ES-I3 (cell line): ENCODE data around the gene IGF1R.

ENCODE experiments used
- H3K36me3 ChIP-seq: 2 replicates; pipeline ENCODE4 v1.6.1; 2013; ENCODE audit warnings: mild to moderate bottlenecking, low read length, control low read depth, moderate library complexity; ENCODE audit not compliant: insufficient read depth
- H3K4me1 ChIP-seq: 2 replicates; pipeline ENCODE4 v1.6.1; 2013; ENCODE audit warnings: mild to moderate bottlenecking, control low read depth, low read length; ENCODE audit not compliant: insufficient read depth
- H3K9ac ChIP-seq: 2 replicates; pipeline ENCODE4 v1.6.1; 2013; ENCODE audit warnings: low read depth, mild to moderate bottlenecking, low read length, moderate library complexity
- H3K9me3 ChIP-seq: 2 replicates; pipeline ENCODE4 v1.6.1; 2013; ENCODE audit warnings: mild to moderate bottlenecking, low read length, moderate library complexity; ENCODE audit not compliant: control insufficient read depth, insufficient read depth

IGF1R gene

DNA sequence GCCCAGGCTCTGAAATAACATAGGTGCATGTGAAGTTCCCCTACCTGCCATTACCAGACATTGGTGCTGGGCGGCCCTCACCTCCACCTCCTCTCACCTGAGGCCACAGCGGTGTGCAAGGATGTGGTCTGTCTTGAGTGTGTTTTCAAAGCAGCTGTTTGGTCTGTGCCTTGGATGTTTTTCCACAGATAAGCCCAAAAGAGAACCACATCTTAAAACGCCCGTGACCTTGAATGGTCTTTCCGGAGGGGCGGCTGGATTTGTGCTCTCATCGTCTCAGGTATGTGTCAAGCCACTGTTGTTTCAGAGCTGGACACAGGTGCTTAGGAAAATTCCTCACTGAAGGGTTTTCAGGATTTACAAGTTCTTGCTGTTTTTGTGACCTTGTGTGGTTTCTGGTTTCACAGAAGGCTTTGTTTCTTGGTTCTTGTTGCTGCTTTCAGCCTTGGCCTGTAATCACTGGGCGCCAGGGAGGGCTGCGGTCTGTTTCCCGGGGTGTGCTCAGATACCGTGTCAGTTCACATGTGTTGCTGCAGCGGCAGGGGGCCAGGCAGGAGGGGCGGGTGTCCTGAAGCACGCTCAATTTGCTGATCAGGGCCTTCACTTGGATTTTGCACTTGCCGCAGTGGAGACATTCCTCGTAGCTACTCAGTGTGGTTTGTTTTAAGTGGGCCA lies 128.4 kb downstream of the IGF1R start:
- no peaks in the 10 kb centered on the region for H3K9me3 ChIP-seq
- H3K36me3 ChIP-seq = no peaks in the 10 kb centered on the region
- H3K4me1 ChIP-seq = peaks cover 46% of the 10 kb centered on the region
- no peak overlapping the region for H3K9ac ChIP-seq

DNA sequence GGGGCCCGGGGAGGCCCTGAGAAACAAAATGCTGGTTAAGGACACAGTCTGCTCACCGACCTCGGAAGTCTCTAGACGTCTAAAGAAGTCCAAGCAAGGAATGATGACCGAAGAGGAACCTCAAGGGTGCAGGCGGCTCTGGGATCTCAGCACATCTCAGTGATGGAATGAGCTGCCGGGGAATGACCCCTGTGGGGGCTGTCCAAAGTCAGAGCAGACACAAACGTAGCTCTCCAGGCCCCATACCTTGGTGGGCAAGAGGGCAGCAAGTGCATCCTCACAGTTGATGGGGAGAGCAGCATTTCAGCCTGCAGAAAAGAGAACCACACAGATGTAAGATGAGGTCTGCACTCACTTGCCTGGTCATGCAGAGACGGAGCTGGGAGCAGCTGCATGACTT lies 129.1 kb downstream of the IGF1R start:
- H3K36me3 ChIP-seq = no peaks in the 10 kb centered on the region
- H3K9ac ChIP-seq = no peak overlapping the region
- no peaks in the 10 kb centered on the region for H3K9me3 ChIP-seq
- H3K4me1 ChIP-seq = peaks cover 41% of the 10 kb centered on the region

DNA sequence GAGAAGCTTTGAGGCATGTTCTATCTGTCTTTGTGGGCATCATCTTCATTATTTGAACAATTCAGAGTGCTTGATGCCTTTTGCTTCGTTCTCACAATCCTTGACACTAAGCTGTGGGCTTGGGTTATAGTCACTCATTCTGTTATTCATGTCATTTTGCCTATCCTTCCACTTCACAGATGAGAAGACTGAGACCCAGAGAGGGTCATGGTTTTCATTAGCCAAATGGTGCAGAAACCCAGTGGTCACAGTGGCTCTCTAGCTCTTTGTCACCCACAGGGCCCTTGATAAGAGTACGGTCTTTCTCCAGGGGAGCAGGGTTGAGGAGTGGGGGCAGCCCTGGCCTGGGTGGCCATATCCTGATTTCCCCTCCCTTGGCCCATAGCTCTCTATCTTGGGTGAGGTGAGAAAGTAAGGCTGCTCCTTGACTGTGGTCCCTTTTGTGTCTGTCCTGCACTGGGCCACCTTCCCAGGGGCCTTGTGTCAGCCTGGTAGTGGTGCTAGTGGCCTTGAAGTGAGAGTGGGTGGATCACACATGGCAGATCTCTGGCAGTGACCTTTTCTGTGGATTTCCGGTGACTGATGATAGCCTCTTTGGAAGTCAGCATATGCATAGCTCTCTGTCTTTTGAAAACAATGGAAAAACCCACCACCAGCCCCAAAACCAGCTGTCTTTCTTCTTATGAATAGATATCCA lies 130.1 kb downstream of the IGF1R start:
- Histone ChIP-seq H3K36me3 (no peaks in the 10 kb centered on the region), H3K9me3 (no peaks in the 10 kb centered on the region), H3K4me1 (peaks cover 32% of the 10 kb centered on the region), H3K9ac (no peak overlapping the region)

DNA sequence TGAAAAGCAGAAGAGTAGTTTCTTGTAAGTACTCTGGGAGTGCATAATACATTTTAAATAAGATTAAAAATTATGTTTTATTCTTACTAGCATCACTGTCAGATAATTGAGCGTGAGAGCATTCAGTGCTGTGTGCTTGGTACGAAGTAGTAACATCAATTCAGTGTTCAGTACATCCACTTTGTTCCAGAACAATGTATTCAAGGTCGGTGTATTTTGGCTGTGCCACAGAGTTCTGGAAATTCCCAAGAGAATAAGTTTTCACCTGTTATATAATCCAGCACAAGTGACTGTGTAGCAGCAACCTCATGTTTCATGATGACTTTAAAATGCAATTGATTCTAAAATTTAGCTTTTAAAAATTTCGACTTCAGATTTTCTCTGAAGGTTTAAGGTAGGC lies 130.6 kb downstream of the IGF1R start:
- Histone ChIP-seq H3K4me1 (peaks cover 27% of the 10 kb centered on the region), H3K36me3 (no peaks in the 10 kb centered on the region)

DNA sequence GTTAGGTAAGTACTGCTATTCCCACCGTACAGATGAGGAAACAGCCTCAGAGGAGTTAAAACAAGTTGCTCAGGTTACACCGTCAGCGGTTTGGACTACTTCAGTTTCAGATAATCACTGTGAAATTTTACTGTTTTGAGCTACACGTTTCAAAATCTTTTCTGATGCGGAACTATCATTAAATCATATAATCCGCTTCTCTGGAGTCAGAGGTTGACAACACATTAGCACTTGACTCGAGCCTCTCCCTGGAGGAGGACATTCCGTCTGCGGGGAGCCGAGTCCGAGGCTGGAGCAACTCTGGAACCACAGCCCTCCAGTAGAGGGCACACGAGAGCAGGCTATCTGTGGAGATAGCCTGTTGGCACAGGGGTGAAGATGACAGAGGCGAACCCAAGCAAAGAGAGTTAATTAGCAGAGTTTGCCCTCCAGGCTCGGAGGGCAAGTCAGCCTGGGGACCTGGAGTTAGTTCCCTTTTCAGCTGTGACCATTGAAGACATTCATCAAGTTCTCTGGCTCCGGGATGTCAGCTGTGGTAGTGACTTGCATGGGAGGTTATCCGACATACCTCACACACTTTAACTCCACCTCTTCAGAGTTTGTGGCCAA lies 131.2 kb downstream of the IGF1R start:
- Histone ChIP-seq H3K36me3 (no peaks in the 10 kb centered on the region), H3K4me1 (peaks cover 22% of the 10 kb centered on the region), H3K9ac (no peak overlapping the region), H3K9me3 (no peaks in the 10 kb centered on the region)

More for the DNA sequence above, 130.6 kb downstream of the IGF1R start:
- Histone ChIP-seq H3K9me3 (no peaks in the 10 kb centered on the region), H3K9ac (no peak overlapping the region)

DNA sequence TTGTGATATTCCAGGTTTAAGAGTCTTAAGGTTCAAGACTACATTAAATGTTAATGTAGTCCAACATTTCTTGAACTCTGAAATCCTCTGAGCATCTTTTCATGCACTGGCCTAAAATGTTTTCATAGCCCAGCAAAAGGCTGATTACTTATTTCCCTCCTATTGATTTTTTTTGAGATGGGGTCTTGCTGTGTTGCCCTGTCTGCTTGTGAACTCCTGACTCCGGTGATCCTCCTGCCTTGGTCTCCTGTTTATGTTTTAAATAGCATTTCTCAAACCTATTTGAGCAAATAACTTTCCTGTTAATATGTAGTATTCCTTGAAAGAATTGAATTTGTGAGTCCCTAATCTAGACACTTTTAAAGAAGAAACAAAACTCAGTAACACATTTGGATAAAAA lies 133.5 kb downstream of the IGF1R start:
- Histone ChIP-seq H3K4me1 (peaks cover 28% of the 10 kb centered on the region), H3K36me3 (no peaks in the 10 kb centered on the region), H3K9me3 (no peaks in the 10 kb centered on the region), H3K9ac (no peak overlapping the region)

DNA sequence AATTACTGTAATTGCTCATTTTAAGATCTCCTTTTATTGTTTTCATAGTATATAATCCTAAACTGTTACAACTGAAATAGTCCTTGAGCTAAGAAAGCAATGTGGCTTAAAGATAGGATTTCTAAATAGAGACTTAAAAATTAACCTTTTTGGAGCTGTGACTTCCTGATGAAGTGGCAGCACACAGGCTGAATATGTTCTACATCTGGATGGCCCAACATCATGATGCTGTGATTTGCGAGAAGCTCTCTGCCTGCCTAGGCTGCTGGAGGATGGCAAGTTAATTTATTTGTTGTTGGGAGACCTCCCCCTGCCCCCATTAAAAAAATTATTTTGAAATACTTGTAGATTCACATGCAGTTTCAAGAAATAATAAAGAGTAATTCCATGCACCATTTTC lies 134.5 kb downstream of the IGF1R start:
- Histone ChIP-seq H3K9ac (no peak overlapping the region), H3K9me3 (no peaks in the 10 kb centered on the region), H3K36me3 (no peaks in the 10 kb centered on the region), H3K4me1 (peaks cover 36% of the 10 kb centered on the region)

DNA sequence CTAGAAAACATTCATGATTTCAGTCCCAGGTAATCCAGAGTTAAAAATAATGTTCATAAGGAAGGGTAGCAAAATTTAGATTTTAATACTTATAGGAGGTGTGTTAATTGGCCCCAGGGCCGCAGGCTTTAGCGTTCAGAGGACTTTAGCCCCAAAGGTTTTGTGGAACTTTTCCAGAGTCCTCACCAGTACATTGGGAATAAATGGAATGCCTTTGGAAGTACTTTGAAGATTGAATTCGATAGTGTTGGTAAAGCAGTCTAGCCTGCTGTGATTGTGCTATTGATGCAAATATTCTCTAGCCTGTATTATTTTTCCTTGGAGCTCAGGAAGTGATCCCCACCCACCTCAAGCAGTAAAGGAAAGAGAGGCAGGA lies 137.1 kb downstream of the IGF1R start:
- H3K36me3 ChIP-seq = no peaks in the 10 kb centered on the region
- H3K9me3 ChIP-seq = no peaks in the 10 kb centered on the region
- H3K9ac ChIP-seq = no peak overlapping the region
- H3K4me1 ChIP-seq = peaks cover 41% of the 10 kb centered on the region

DNA sequence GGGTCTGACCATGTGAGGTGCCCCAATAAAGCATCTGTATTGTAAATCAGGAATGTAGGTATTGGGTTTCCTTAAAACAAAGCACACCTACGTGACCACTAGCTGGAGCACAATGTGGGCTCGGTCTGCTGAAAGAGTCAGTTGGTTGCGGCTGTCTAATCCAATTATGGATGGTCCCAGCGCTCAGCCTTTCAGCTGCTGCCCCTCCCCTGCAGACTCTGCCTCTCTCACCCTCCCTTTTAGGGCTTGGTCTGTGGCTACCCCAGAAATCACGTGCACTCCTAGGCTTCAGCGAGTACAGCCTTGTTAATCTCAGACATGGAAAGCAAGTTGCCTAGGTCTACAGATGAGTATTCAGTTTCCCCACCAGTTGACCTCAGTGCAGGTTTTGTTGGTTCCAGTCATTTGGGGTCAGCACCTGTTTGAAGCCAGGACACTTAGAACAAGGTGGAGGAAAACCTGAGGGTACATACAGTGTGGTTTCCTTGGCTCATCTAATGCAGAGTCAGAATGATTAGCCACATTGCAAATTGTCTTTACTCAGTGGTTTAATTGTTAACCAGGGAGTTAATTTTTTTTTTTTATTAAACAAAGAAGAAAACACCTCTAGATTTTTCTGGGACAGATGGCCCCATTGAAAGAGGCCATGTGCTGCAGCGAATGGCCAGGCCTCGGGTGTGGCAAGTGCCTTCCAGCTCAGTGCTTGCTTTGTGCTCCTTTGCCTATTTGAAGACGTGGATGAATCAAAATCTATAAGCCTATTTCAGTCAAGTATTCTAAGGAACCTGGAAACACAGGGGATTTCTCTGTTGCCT lies 137.7 kb downstream of the IGF1R start:
- Histone ChIP-seq H3K9ac (no peak overlapping the region), H3K36me3 (no peaks in the 10 kb centered on the region), H3K4me1 (peaks cover 45% of the 10 kb centered on the region), H3K9me3 (no peaks in the 10 kb centered on the region)

DNA sequence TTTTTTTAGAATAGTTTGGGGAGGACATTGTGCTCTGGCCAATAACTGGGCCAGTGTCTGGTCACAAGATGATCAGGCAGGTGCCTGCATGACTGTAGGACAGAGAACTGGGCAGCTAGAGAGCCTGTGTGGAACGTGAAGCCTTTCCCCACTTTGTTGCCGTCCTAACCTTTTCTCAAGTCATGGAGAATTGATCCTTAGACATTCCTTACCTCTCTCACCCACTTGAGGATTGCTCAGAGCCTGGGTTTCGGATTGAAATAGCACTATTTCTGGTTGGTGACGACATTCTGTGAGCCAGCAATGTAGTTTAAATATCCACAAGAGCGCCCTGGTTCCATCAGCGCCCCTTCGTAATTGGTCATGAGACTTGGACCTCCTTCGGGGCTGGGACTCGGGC lies 138.4 kb downstream of the IGF1R start:
- H3K36me3 ChIP-seq = no peaks in the 10 kb centered on the region
- H3K9me3 ChIP-seq = no peaks in the 10 kb centered on the region
- H3K9ac ChIP-seq = no peak overlapping the region
- H3K4me1 ChIP-seq = peaks cover 52% of the 10 kb centered on the region

DNA sequence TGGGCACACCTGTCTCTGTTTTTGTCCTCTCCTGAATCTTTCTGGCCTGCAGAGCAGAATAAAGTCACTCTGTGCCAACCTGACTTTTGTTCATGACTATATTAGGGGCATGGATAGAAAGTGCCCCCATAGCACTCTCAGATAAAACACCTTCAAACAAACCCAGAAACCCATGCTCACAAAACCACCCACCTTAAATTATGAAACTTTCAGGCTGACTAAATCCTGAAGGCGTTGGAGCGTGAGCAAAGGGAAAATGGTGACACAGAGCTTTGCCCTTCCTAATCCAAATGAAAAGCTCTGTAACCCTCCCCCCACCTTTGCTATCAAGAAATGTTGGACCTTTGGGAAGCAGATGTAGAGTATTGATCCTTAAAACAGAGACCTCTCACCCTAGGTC lies 138.9 kb downstream of the IGF1R start:
- Histone ChIP-seq H3K36me3 (no peaks in the 10 kb centered on the region), H3K9me3 (no peaks in the 10 kb centered on the region), H3K4me1 (peaks cover 57% of the 10 kb centered on the region), H3K9ac (no peak overlapping the region)

DNA sequence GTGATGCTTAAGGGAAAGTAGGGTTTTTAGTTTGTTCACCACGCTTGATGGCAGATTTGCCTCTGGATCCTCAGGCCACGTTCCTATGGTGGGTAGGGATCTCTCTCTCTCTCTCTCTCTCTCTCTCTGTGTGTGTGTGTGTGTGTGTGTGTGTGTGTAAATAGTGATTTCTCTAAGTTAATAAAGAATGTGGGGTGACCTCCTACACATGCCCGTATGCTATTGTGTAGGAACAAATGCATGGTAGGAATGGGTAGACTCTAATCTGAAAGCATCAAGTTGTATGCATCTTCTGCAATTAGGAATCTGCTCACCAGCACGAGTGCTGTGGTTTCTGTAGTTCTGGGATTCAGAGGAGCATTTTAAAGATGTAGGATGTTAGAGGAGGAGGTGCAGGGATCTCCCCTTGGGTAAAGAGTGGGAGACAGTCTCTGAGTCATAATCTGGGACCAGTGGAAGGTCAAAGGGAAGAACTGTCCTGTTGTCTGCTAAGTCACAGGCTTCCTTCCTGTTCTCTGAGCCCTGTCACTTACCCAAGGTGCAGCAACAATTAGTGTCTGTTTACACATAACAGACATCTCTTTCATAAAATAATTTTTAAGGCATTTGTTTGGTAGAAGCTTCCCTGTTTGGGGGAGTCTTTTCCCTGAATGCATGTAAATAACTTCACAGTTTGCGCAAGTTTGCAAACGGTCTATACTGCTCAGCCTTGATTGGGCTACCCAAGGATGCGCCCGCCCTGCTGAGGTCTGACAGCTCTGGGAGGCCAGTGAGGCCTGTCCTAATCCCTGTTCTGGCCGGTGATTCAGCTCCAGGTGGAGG lies 139.8 kb downstream of the IGF1R start:
- H3K9me3 ChIP-seq = no peaks in the 10 kb centered on the region
- peaks cover 58% of the 10 kb centered on the region for H3K4me1 ChIP-seq
- no peaks in the 10 kb centered on the region for H3K36me3 ChIP-seq
- H3K9ac ChIP-seq = no peak overlapping the region

DNA sequence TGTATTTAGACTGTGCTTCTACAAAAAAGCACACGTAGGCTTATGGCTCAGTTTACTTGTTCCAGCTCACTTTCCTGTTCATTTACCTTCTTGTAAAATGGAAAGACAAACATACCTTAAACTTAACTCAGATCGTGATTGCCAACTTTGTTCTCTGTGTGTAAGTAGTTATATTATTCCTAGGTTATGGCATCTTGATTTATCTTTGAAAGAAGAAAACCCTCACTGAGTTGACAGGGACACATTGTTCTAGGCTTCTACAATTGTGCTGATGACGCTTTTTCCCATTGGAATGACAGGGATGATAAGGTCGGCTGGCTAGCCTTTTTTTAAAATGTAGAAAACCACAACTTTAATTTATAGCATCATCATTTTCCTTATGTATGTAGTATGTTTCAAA lies 140.7 kb downstream of the IGF1R start:
- no peak overlapping the region for H3K9ac ChIP-seq
- H3K36me3 ChIP-seq = no peaks in the 10 kb centered on the region
- no peaks in the 10 kb centered on the region for H3K9me3 ChIP-seq
- peaks cover 62% of the 10 kb centered on the region for H3K4me1 ChIP-seq

DNA sequence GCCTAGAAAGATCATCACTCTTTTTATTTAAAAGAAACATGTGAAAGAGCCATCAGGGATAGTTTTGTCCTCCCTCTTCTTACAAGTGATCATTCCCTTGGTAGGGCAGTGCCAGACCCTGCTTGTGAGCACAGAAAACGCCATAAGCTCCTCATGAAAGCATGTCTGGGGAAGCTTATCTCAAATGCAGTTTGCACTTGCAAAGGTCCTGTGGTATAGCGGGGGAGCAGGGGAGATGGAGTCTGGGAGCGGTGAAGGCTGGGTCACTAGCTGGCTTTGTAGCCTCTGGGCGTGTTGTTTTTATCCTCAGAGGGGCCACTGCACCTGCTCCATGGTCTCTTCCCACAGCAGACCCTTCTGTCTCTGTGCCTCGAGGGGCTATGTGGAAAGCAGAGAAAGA lies 141.9 kb downstream of the IGF1R start:
- no peak overlapping the region for H3K9ac ChIP-seq
- H3K36me3 ChIP-seq = no peaks in the 10 kb centered on the region
- H3K9me3 ChIP-seq = no peaks in the 10 kb centered on the region
- peaks cover 64% of the 10 kb centered on the region for H3K4me1 ChIP-seq
